OCI-LY1 (cell line): ENCODE data around the gene AP5S1.

Experiments used
- CTCF ChIP-seq: fragments of 200-600 bp; sonication (generic), shearing (Covaris generic); IDR thresholded peaks from 2 replicates; pipeline ENCODE4 v1.5.1; 2017; ENCODE audit warnings: mild to moderate bottlenecking, antibody characterized with exemption, low read length, moderate library complexity, mixed read lengths
- EZH2 ChIP-seq: fragments of 200-600 bp; sonication (generic), shearing (Covaris generic); IDR thresholded peaks from 2 replicates; pipeline ENCODE4 v1.8.0; 2017; ENCODE audit warnings: borderline replicate concordance, mixed run types, mild to moderate bottlenecking, antibody characterized with exemption, low read length, moderate library complexity, mixed read lengths

DNA sequence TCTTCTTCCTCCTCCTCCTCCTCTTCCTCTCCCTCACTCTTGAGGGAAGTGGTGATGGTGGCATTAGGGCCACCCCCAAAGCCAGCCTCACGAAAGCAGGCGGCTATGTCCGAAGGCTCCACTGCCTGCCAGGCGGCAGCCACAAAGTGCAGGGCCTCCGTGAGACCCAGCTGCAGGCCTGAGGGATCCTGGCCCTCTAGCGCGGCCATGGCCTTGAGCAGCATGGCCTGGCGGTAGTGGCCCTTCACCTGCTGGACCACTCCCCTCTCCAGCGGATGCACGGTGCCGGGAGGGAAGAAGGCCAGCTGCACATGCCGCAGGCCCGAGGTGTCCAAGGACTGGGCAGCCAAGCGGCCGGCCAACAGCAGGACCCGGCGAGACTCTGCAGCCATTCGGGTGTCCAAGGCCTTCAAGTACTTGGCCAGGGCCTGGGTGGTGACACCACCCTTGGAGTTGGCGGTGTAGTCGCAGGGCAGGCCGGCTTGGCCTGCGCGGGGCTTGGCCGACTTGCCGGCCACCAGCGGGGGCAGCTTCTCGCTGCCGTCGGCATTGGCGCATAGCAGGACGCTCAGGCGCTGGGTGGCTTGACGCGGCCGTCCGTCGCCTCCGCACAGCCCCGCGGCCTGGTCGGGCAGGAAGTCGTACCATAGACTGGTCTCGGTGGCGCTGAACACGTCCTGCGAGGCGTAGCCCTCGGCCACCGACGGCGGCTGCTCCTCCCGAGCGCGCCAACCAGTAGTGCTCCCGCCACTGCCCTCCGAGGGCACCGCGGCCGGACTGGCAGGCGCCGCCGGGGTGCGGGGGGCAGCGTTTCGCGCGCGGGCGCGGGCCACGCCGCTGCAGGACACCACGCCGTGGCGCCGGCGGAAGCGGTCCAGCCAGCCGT, 34.9 kb upstream of the AP5S1 start:
- TF ChIP-seq CTCF (no peak), EZH2 (no peak)
